Smooth muscle cell (in vitro differentiated cells): ENCODE data around the gene NMNAT2. TPM values are rescaled to one million over a fixed set of nuclear protein-coding genes. Genes with fewer than 3 reads are reported as not detected.

Experiments
- DNase-seq: peaks from one replicate; lab custom pipeline; 2025; ENCODE audit not compliant: unreplicated experiment; lab: John Stamatoyannopoulos, UW
- H2AFZ ChIP-seq: fragments of 200-600 bp; sonication (generic); 2 replicates; pipeline ENCODE4 v1.6.0; 2016; ENCODE audit warnings: antibody characterized with exemption, low read depth, mild to moderate bottlenecking
- H3F3A ChIP-seq: fragments of 200-600 bp; sonication (generic); 2 replicates; pipeline ENCODE4 v1.6.0; 2017; ENCODE audit warnings: antibody characterized with exemption, low read depth
- H3K27ac ChIP-seq: fragments of 200-600 bp; sonication (generic); 2 replicates; pipeline ENCODE4 v1.5.1; 2016; ENCODE audit warnings: low read depth, mild to moderate bottlenecking
- H3K27me3 ChIP-seq: fragments of 200-600 bp; sonication (generic); 2 replicates; pipeline ENCODE4 v1.6.1; 2016; ENCODE audit warnings: low read depth, mild to moderate bottlenecking
- H3K36me3 ChIP-seq: fragments of 200-600 bp; sonication (generic); 2 replicates; pipeline ENCODE4 v1.5.1; 2016; ENCODE audit warnings: low read depth
- H3K4me1 ChIP-seq: fragments of 200-600 bp; sonication (generic); 2 replicates; pipeline ENCODE4 v1.5.1; 2016; ENCODE audit warnings: low read depth
- H3K4me2 ChIP-seq: fragments of 200-600 bp; sonication (generic); 2 replicates; pipeline ENCODE4 v1.6.0; 2016; ENCODE audit warnings: mild to moderate bottlenecking
- H3K4me3 ChIP-seq: fragments of 200-600 bp; sonication (generic); 2 replicates; pipeline ENCODE4 v1.5.1; 2016; ENCODE audit warnings: mild to moderate bottlenecking
- H3K79me2 ChIP-seq: fragments of 200-600 bp; sonication (generic); 2 replicates; pipeline ENCODE4 v1.6.0; 2016; ENCODE audit warnings: low read depth, mild to moderate bottlenecking
- H3K9ac ChIP-seq: fragments of 200-600 bp; sonication (generic); 2 replicates; pipeline ENCODE4 v1.6.0; 2016; ENCODE audit warnings: low read depth
- H3K9me3 ChIP-seq: fragments of 200-600 bp; sonication (generic); replicated peaks from 2 replicates; pipeline ENCODE4 v1.5.1; 2016; ENCODE audit warnings: low read depth
- H4K20me1 ChIP-seq: fragments of 200-600 bp; sonication (generic); 2 replicates; pipeline ENCODE4 v1.6.0; 2016; ENCODE audit warnings: low read depth
- whole genome bisulfite sequencing: methylation state at CpG from one replicate; pipeline ENCODE4 v1.1.7; 2016; ENCODE audit warnings: low lambda C conversion rate; 5-methylcytosine and 5-hydroxymethylcytosine counted together
- polyA plus RNA-seq: library from polyadenylated mRNA; unstranded; fragments of >200 nt; fragmentation: Nextera tagmentation; extraction: Ambion mirVana; gene quantifications from 2 replicates; pipeline ENCODE4 v1.2.1, GENCODE V29; 2016
- total RNA-seq: library from RNA; depleted of rRNA; stranded (reverse); fragments of >200 nt; gene quantifications from 2 replicates; pipeline ENCODE4 v1.2.3, GENCODE V29; 2014
- TF ChIP-seq, protein P1 (sequence below): fragments of 200-600 bp; sonication (generic); IDR thresholded peaks from 2 replicates; pipeline ENCODE4 v1.5.1; 2017; ENCODE audit warnings: borderline replicate concordance, mild to moderate bottlenecking, antibody characterized with exemption; ENCODE audit not compliant: insufficient read depth, poor library complexity, severe bottlenecking

The NMNAT2 gene
- total and polyA plus RNA-seq, 2 experiments from 2014 or later: 0.22 to 0.43 TPM

DNA sequence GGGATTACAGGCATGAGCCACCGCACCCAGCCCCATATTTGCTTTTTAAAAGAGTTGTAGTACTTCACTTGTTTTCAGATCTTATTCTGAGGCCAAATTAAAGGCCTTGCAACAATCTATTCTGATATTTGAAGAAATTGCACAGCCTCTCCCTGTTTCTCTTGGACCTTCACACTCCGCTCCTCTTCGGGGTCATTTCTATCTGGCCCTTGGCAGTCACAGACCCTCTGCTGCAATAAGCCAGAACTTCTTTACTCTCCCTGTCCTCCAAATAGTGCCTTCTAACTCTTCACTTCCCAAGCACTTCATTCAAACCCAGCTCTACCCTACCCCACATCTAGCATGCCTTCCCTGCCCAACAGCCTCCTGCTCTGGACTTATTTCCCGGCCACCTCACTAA, 121.4 kb downstream of the NMNAT2 start:
- Histone ChIP-seq H3K36me3 (no peaks in the 10 kb centered on the region), H3K79me2 (no peaks in the 10 kb centered on the region), H3K27ac (no peak overlapping the region), H2AFZ (no peak overlapping the region), H3K9me3 (no peaks in the 10 kb centered on the region), H3K9ac (no peak overlapping the region), H3K27me3 (no peaks in the 10 kb centered on the region), H3K4me1 (peaks cover 5% of the 10 kb centered on the region), H3F3A (no peaks in the 10 kb centered on the region), H3K4me3 (no peak overlapping the region), H4K20me1 (no peaks in the 10 kb centered on the region), H3K4me2 (no peak overlapping the region)
- TF ChIP-seq, protein P1, sequence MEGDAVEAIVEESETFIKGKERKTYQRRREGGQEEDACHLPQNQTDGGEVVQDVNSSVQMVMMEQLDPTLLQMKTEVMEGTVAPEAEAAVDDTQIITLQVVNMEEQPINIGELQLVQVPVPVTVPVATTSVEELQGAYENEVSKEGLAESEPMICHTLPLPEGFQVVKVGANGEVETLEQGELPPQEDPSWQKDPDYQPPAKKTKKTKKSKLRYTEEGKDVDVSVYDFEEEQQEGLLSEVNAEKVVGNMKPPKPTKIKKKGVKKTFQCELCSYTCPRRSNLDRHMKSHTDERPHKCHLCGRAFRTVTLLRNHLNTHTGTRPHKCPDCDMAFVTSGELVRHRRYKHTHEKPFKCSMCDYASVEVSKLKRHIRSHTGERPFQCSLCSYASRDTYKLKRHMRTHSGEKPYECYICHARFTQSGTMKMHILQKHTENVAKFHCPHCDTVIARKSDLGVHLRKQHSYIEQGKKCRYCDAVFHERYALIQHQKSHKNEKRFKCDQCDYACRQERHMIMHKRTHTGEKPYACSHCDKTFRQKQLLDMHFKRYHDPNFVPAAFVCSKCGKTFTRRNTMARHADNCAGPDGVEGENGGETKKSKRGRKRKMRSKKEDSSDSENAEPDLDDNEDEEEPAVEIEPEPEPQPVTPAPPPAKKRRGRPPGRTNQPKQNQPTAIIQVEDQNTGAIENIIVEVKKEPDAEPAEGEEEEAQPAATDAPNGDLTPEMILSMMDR: no peak
- 88% methylated on average over 4 of the region's 4 CpGs for WGBS
- DNase-seq: no peak

DNA sequence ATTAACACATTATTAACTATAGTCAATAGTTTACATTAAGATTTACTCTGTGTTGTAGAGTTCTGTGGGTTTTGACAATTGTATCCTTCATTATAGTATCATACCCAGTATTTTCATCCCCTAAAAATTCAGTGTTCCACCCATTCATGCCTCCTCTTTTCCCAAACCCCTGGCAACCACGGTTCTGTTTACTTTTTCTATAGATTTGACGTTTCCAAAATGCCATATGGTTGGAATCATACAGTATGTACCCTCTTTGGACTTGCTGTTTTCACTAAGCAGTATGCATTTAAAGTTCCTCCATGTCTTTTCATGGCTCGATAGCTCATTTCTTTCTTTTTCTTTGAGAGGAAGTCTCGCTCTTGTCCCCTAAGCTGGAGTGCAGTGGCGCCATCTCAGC, 122.7 kb downstream of the NMNAT2 start:
- Histone ChIP-seq H2AFZ (no peak overlapping the region), H4K20me1 (no peaks in the 10 kb centered on the region), H3K79me2 (no peaks in the 10 kb centered on the region), H3K9me3 (no peaks in the 10 kb centered on the region), H3K4me3 (no peak overlapping the region), H3K27me3 (no peaks in the 10 kb centered on the region), H3K4me1 (peaks cover 6% of the 10 kb centered on the region), H3K9ac (no peak overlapping the region), H3F3A (no peaks in the 10 kb centered on the region), H3K27ac (no peak overlapping the region), H3K4me2 (no peak overlapping the region), H3K36me3 (no peaks in the 10 kb centered on the region)
- 73% methylated on average over 5 of the region's 5 CpGs for WGBS
- TF ChIP-seq, protein P1: no peak
- no peak for DNase-seq

DNA sequence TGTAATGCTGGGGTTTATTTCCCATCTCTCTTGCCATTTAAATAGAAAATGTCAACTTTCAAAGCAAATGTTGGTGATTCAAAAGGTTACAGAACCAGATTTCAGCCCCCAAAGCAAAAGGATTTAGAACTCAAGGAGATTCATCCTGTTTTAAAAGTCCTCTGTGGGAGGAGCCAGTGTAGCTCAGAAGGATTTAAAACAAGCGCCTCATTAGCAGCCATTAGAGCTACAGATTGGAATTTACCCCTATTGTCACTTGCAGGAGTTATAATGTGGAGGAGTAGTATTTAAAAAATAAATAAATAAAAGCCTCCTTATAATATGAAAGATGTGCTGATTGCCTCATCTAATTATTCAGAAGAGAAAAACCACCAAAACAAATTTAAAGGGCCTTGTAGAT, 124.3 kb downstream of the NMNAT2 start:
- Histone ChIP-seq H3F3A (no peaks in the 10 kb centered on the region), H3K27me3 (no peaks in the 10 kb centered on the region), H3K79me2 (no peaks in the 10 kb centered on the region), H2AFZ (peak overlapping the region; percentile 49), H3K9ac (no peak overlapping the region), H3K4me2 (no peak overlapping the region), H3K4me1 (peaks cover 6% of the 10 kb centered on the region), H3K9me3 (no peaks in the 10 kb centered on the region), H4K20me1 (no peaks in the 10 kb centered on the region), H3K36me3 (no peaks in the 10 kb centered on the region), H3K27ac (no peak overlapping the region), H3K4me3 (no peak overlapping the region)
- TF ChIP-seq, protein P1: no peak
- WGBS: 84% methylated on average over 1 of the region's 1 CpG
- DNase-seq: no peak

DNA sequence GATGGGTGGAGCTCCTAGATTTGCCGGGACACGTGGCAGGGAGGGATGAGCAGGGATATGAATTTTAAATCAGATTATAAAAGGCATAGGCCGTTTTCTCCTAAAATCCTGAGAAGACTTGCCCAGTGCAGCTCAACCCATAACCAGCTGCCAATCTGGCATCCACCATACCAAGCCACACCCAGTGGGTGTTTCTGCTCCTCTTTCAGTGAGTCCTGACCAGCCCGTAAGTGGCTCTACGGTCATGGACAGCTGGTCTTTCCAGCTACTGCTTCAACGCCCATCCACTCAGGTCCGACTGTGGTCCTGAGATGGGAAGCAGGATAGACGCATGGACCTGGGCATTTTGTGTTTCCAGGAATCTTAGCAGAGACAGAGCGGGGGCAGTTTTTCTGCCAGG, 124.9 kb downstream of the NMNAT2 start:
- Histone ChIP-seq H4K20me1 (no peaks in the 10 kb centered on the region), H3F3A (no peaks in the 10 kb centered on the region), H3K79me2 (no peaks in the 10 kb centered on the region), H3K9ac (no peak overlapping the region), H3K4me2 (no peak overlapping the region), H3K36me3 (no peaks in the 10 kb centered on the region), H3K27me3 (no peaks in the 10 kb centered on the region), H2AFZ (no peak overlapping the region), H3K4me1 (peaks cover 6% of the 10 kb centered on the region), H3K27ac (no peak overlapping the region), H3K4me3 (no peak overlapping the region), H3K9me3 (no peaks in the 10 kb centered on the region)
- TF ChIP-seq, protein P1: no peak
- no peak for DNase-seq
- 93% methylated on average over 9 of the region's 9 CpGs for WGBS
